A549 (cell line): Measurements from ENCODE around the gene HDAC5. TPM values are rescaled to one million over a fixed set of nuclear protein-coding genes. Genes with fewer than 3 reads are reported as not detected.
"Not testable (repeated sequence)": the region's sequence is repeated elsewhere in the genome, so short reads cannot be mapped to it uniquely, and the experiment has no call there.

Experiments used
- ATAC-seq, 2 experiments: fragments of 200-7000 bp in 1 of 2; fragments of >200 bp in 1 of 2; cut with Nextera tagmentation in 1 of 2; cut with Tn5 transposase in 1 of 2; 3 replicates each; pipeline versions ENCODE4 v1.8.0 to v1.9.1; 2018 to 2020; ENCODE audit warnings: mild to moderate bottlenecking in 1 of 2, moderate library complexity in 1 of 2
- CTCF ChIA-PET: fragments of 300-600 bp; sonication (Branson Sonifier 250); formaldehyde crosslinking; extraction: SDS; loops from one replicate; lab custom pipeline; 2021; ENCODE audit warnings: antibody characterized with exemption, inconsistent platforms; lab: Yijun Ruan, JAX
- POLR2A ChIA-PET: fragments of 350-600 bp; formaldehyde crosslinking; extraction: SDS; loops from one replicate; lab custom pipeline; 2021; ENCODE audit warnings: antibody characterized with exemption, inconsistent platforms; lab: Yijun Ruan, JAX
- DNase-seq, 2 experiments: peaks; one replicate each; pipeline versions ENCODE4 v3.0.0 to v3.0.0-alpha.2; 2011 to 2016; ENCODE audit warnings: low read depth in 1 of 2, low spot score in 1 of 2
- FAIRE-seq: peaks from 2 replicates; lab custom pipeline; 2011; peaks lifted over from hg19 to GRCh38; lab: Jason Lieb, UNC
- H3K27ac ChIP-seq, 2 experiments: fragments of >200 bp; sonication (Bioruptor Twin); formaldehyde crosslinking; 3 replicates each; pipeline ENCODE4 v1.5.1; 2016 to 2017
- H3K4me1 ChIP-seq: fragments of >200 bp; sonication (Bioruptor Twin); formaldehyde crosslinking; 3 replicates; pipeline ENCODE4 v1.6.1; 2016
- H3K4me2 ChIP-seq: fragments of >200 bp; sonication (Bioruptor Twin); formaldehyde crosslinking; 3 replicates; pipeline ENCODE4 v1.6.1; 2016
- H3K4me3 ChIP-seq: fragments of >200 bp; sonication (Bioruptor Twin); formaldehyde crosslinking; 3 replicates; pipeline ENCODE4 v1.5.1; 2016
- H3K9me3 ChIP-seq: fragments of >200 bp; sonication (Bioruptor Twin); formaldehyde crosslinking; 3 replicates; pipeline ENCODE4 v1.6.1; 2016
- CBX8 ChIP-seq: fragments of 200-600 bp; sonication (generic); IDR thresholded peaks from 2 replicates; pipeline ENCODE4 v1.6.1; 2016
- EHF ChIP-seq: fragments of 250-450 bp; sonication (Bioruptor Pico); IDR thresholded peaks from 2 replicates; pipeline ENCODE4 v1.5.0; 2020; ENCODE audit warnings: mild to moderate bottlenecking
- EHMT2 ChIP-seq: fragments of 200-600 bp; sonication (generic); IDR thresholded peaks from 2 replicates; pipeline ENCODE4 v1.6.1; 2016; ENCODE audit warnings: antibody characterized with exemption, low read depth, mild to moderate bottlenecking, moderate library complexity
- FOXS1 ChIP-seq: fragments of 250-450 bp; sonication (Bioruptor Pico); IDR thresholded peaks from 2 replicates; pipeline ENCODE4 v1.5.0; 2020; ENCODE audit warnings: mild to moderate bottlenecking, moderate library complexity
- HES2 ChIP-seq: fragments of >200 bp; sonication (Bioruptor Twin); formaldehyde crosslinking; IDR thresholded peaks from 2 replicates; pipeline ENCODE4 v1.6.1; 2016
- HMGXB4 ChIP-seq: fragments of 250-450 bp; sonication (Bioruptor Pico); IDR thresholded peaks from 2 replicates; pipeline ENCODE4 v1.5.0; 2021; ENCODE audit warnings: mild to moderate bottlenecking, moderate library complexity, borderline replicate concordance
- HOXB13 ChIP-seq: fragments of 250-450 bp; sonication (Bioruptor Pico); IDR thresholded peaks from 2 replicates; pipeline ENCODE4 v1.5.0; 2020; ENCODE audit warnings: low read depth, mild to moderate bottlenecking, moderate library complexity
- JUNB ChIP-seq: fragments of >200 bp; sonication (Bioruptor Twin); formaldehyde crosslinking; IDR thresholded peaks from 2 replicates; pipeline ENCODE4 v1.6.1; 2016
- KDM5A ChIP-seq: fragments of 200-600 bp; sonication (generic); IDR thresholded peaks from 2 replicates; pipeline ENCODE4 v1.6.1; 2016; ENCODE audit warnings: antibody characterized with exemption, mild to moderate bottlenecking
- MAZ ChIP-seq: fragments of 150-350 bp; IDR thresholded peaks from 2 replicates; pipeline ENCODE4 v1.6.1; 2014; ENCODE audit warnings: antibody characterized with exemption, low read depth, low read length, borderline replicate concordance
- MYC ChIP-seq: IDR thresholded peaks from 2 replicates; pipeline ENCODE4 v1.6.1; 2012; ENCODE audit warnings: mild to moderate bottlenecking, inconsistent platforms, low read length, improper control_type of control experiment, borderline replicate concordance
- NPAS2 ChIP-seq: fragments of 250-450 bp; sonication (Bioruptor Pico); IDR thresholded peaks from 2 replicates; pipeline ENCODE4 v1.8.0; 2022; ENCODE audit warnings: mild to moderate bottlenecking, moderate library complexity, borderline replicate concordance
- PHF8 ChIP-seq: fragments of 200-600 bp; sonication (generic); IDR thresholded peaks from 2 replicates; pipeline ENCODE4 v1.6.1; 2016; ENCODE audit warnings: low read depth, mild to moderate bottlenecking, antibody characterized with exemption, moderate library complexity, borderline replicate concordance
- RARB ChIP-seq: fragments of 250-450 bp; sonication (Bioruptor Pico); IDR thresholded peaks from 2 replicates; pipeline ENCODE4 v1.8.0; 2021; ENCODE audit warnings: mild to moderate bottlenecking, moderate library complexity
- REST ChIP-seq: fragments of 200-600 bp; sonication (generic); IDR thresholded peaks from 2 replicates; pipeline ENCODE4 v1.6.1; 2016; ENCODE audit warnings: antibody characterized with exemption, mild to moderate bottlenecking, moderate library complexity
- RFX5 ChIP-seq: fragments of 450-650 bp; IDR thresholded peaks from 2 replicates; pipeline ENCODE4 v1.7.1; 2014; ENCODE audit warnings: antibody characterized with exemption, mild to moderate bottlenecking, moderate library complexity
- ZC3H11A ChIP-seq: fragments of 450-650 bp; IDR thresholded peaks from 2 replicates; pipeline ENCODE4 v1.6.1; 2014; ENCODE audit warnings: antibody characterized with exemption, mild to moderate bottlenecking
- ZFP36 ChIP-seq: fragments of 450-650 bp; IDR thresholded peaks from 2 replicates; pipeline ENCODE4 v1.6.1; 2014; ENCODE audit warnings: borderline replicate concordance; ENCODE audit not compliant: partially characterized antibody
- WGBS: methylation state at CpG from one replicate; pipeline ENCODE4 v1.1.6; 2017; ENCODE audit errors: missing lambda C conversion rate; 5-methylcytosine and 5-hydroxymethylcytosine counted together
- polyA plus RNA-seq, 4 experiments: library from polyadenylated mRNA; depleted of rRNA in 3 of 4; stranded (reverse); fragments of >200 nt; fragmentation: RNase III in 1 of 4; extraction: RNeasy Plus Mini Kit Qiagen cat#74134 plus additional on column Dnase treatment in 1 of 4; gene quantifications; 2 replicates in 3 of 4; 3 replicates in 1 of 4; pipeline ENCODE4 v1.2.3, GENCODE V29; 2011 to 2017

The HDAC5 gene
- polyA plus RNA-seq, 2 of the 4 experiments (the other 2 are of a cell fraction) = 3.1 to 7.1 TPM

- TF ChIP-seq FOXS1 (CRISPR knock-in tag) = no peak
- TF ChIP-seq HES2 = no peak
- no peak for TF ChIP-seq EHF
- TF ChIP-seq PHF8 = no peak
- TF ChIP-seq RFX5 = no peak
- no peak for TF ChIP-seq HOXB13 (CRISPR knock-in tag)
- no peak for TF ChIP-seq HMGXB4 (CRISPR knock-in tag)
- TF ChIP-seq REST = no peak
- no peak for TF ChIP-seq MAZ
- TF ChIP-seq JUNB = no peak
- TF ChIP-seq RARB (CRISPR knock-in tag) = no peak
- TF ChIP-seq ZFP36 = no peak
- TF ChIP-seq MYC = no peak
- TF ChIP-seq KDM5A = no peak
- no peak for TF ChIP-seq EHMT2
- TF ChIP-seq CBX8 = no peak
- no peak for TF ChIP-seq NPAS2 (CRISPR knock-in tag)
- TF ChIP-seq ZC3H11A = no peak
- TF ChIP-seq, all 56 proteins: peak for 0
- Histone ChIP-seq H3K9me3 (no peaks in the 10 kb centered on the region), H3K4me3 (no peak overlapping the region), H3K4me1 (peaks cover 18% of the 10 kb centered on the region), H3K27ac (no peak overlapping the region), H3K4me2 (no peak overlapping the region)
- FAIRE-seq (no peak), DNase-seq (no peak), ATAC-seq (no peak; a peak in 1 of 6 replicates)
- ChIA-PET POLR2A (interaction anchor here (0.6 to 1.2 kb wide), 4 partner anchors 17 to 1003 kb away, joined by 3 to 10 read pairs (median 4); partner anchors contain the start of gene LSM12), CTCF (interaction anchor here (1.0 to 3.8 kb wide), 10 partner anchors 8 to 171 kb away, joined by 3 to 36 read pairs (median 5); no protein-coding TSS in a partner anchor)
- WGBS = 95% methylated on average over 9 of the region's 9 CpGs
These were observed 74.0 kb downstream of the HDAC5 start for GRCh38 chr17:44049294-44050060.

- WGBS = 96% methylated on average over 7 of the region's 7 CpGs
- ATAC-seq, H3K27ac ChIP-seq, H3K9me3 ChIP-seq, POLR2A ChIA-PET, FAIRE-seq, DNase-seq, H3K4me2 ChIP-seq, H3K4me3 ChIP-seq: not testable (repeated sequence)
- CTCF ChIA-PET = interaction anchor here (0.6 to 1.9 kb wide), 3 partner anchors 13 to 122 kb away, joined by 3 to 5 read pairs (median 3); no protein-coding TSS in a partner anchor
- peaks cover 11% of the 10 kb centered on the region for H3K4me1 ChIP-seq
These were observed 76.5 kb downstream of the HDAC5 start for GRCh38 chr17:44046893-44047292.
